Fibroblast of lung (primary cell): ENCODE results near the gene LRRC9. TPM values are rescaled to one million over a fixed set of nuclear protein-coding genes. Genes with fewer than 3 reads are reported as not detected.
A peak's percentile ranks its signal among the peaks of the same experiment; 100 is the strongest.

Experiments
- DNase-seq, 2 donors: peaks; one replicate each; pipeline versions ENCODE4 v3.0.0 to v3.0.0-alpha.2; 2010; ENCODE audit warnings: low read depth in 2 of 2
- H2AFZ ChIP-seq: 2 replicates; pipeline ENCODE4 v1.5.1; 2012; ENCODE audit warnings: low read length, control low read depth, inconsistent platforms
- H3K27ac ChIP-seq: 2 replicates; pipeline ENCODE4 v1.5.1; 2011; ENCODE audit warnings: low read length, control low read depth; ENCODE audit not compliant: insufficient read depth
- H3K27me3 ChIP-seq: 2 replicates; pipeline ENCODE4 v1.5.1; 2011; ENCODE audit warnings: mild to moderate bottlenecking, low read length; ENCODE audit not compliant: control insufficient read depth, insufficient read depth
- H3K36me3 ChIP-seq: 2 replicates; pipeline ENCODE4 v1.5.1; 2011; ENCODE audit warnings: low read length; ENCODE audit not compliant: control insufficient read depth, insufficient read depth
- H3K4me1 ChIP-seq: 2 replicates; pipeline ENCODE4 v1.5.1; 2011; ENCODE audit warnings: low read length; ENCODE audit not compliant: control insufficient read depth, insufficient read depth; ENCODE audit errors: extremely low read depth
- H3K4me2 ChIP-seq: 2 replicates; pipeline ENCODE4 v1.5.1; 2011; ENCODE audit warnings: low read length, control low read depth; ENCODE audit not compliant: insufficient read depth; ENCODE audit errors: extremely low read depth
- H3K4me3 ChIP-seq, 4 experiments: fragments of 200-600 bp in 1 of 4; sonication (generic) in 1 of 4; replicated peaks in 1 of 4; 2 replicates each; pipeline ENCODE4 v1.5.1; 2011 to 2016; ENCODE audit warnings: low read length in 4 of 4, low read depth in 3 of 4, mild to moderate bottlenecking in 3 of 4, control low read depth in 2 of 4, inconsistent platforms in 1 of 4, mixed read lengths in 1 of 4; ENCODE audit not compliant: insufficient read depth in 1 of 4; ENCODE audit errors: control extremely low read depth in 1 of 4
- H3K79me2 ChIP-seq: 2 replicates; pipeline ENCODE4 v1.5.1; 2012; ENCODE audit warnings: mild to moderate bottlenecking, low read length, inconsistent platforms; ENCODE audit not compliant: control insufficient read depth, insufficient read depth
- H3K9ac ChIP-seq: 2 replicates; pipeline ENCODE4 v1.5.1; 2011; ENCODE audit warnings: mild to moderate bottlenecking, low read length, control low read depth; ENCODE audit not compliant: insufficient read depth
- H3K9me3 ChIP-seq: 2 replicates; pipeline ENCODE4 v1.5.1; 2012; ENCODE audit warnings: low read depth, low read length; ENCODE audit not compliant: control insufficient read depth, insufficient read depth
- H4K20me1 ChIP-seq: 2 replicates; pipeline ENCODE4 v1.5.1; 2011; ENCODE audit warnings: low read length; ENCODE audit not compliant: control insufficient read depth, insufficient read depth; ENCODE audit errors: extremely low read depth
- CTCF ChIP-seq, 2 donors: IDR thresholded peaks in 1 of 2; conservative IDR thresholded peaks in 1 of 2; 1 replicate in 1 of 2; 2 replicates in 1 of 2; pipeline ENCODE4 v1.5.1; 2011 to 2012; ENCODE audit warnings: low read length in 2 of 2, control low read depth in 1 of 2, inconsistent platforms in 1 of 2, low read depth in 1 of 2, mild to moderate bottlenecking in 1 of 2
- EZH2 ChIP-seq: IDR thresholded peaks from 2 replicates; pipeline ENCODE4 v1.5.1; 2012; ENCODE audit warnings: low read length, control low read depth, mild to moderate bottlenecking; ENCODE audit errors: missing control alignments
- polyA plus RNA-seq, 2 donors: library from polyadenylated mRNA; depleted of rRNA in 1 of 2; stranded (reverse) in 1 of 2; unstranded in 1 of 2; fragments of >200 nt; gene quantifications; 2 replicates each; pipeline ENCODE4 v1.2.1, GENCODE V29; 2011 to 2012; ENCODE audit warnings: missing spikeins in 1 of 2
- total RNA-seq: library from RNA; depleted of rRNA; stranded (reverse); fragments of >200 nt; gene quantifications from 2 replicates; pipeline ENCODE4 v1.2.1, GENCODE V29; 2014

LRRC9 gene
- total and polyA plus RNA-seq, 2 donors (not counting 1 experiment from before 2014, with no cell fraction given) = not detected

GRCh38 chr14:60093080-60093479 lies 173.1 kb downstream of the LRRC9 start:
- Histone ChIP-seq H3K9ac (peak overlapping the region; percentile 91), H3K27ac (peak overlapping the region; percentile 94)

GRCh38 chr14:60093606-60094005 lies 173.7 kb downstream of the LRRC9 start:
- no peak overlapping the region for H2AFZ ChIP-seq
- H3K4me2 ChIP-seq = peak overlapping the region; percentile 89
- no peaks in the 10 kb centered on the region for H3K9me3 ChIP-seq
- no peak overlapping the region for H3K9ac ChIP-seq
- TF ChIP-seq CTCF (conservative IDR thresholded peaks at IDR 0.05 in 1 of 2, IDR thresholded peaks at IDR 0.05 in 1 of 2; ENCODE audit: low read depth in 1 of 2, low read length in 2 of 2) (no peak), EZH2 (no peak)
- H3K79me2 ChIP-seq = peaks cover 64% of the 10 kb centered on the region
- no peaks in the 10 kb centered on the region for H3K27me3 ChIP-seq
- peak; percentile 18 to 28 for DNase-seq
- H3K27ac ChIP-seq = peak overlapping the region; percentile 94
- H3K4me1 ChIP-seq = peaks cover 12% of the 10 kb centered on the region
- H4K20me1 ChIP-seq = no peaks in the 10 kb centered on the region
- H3K4me3 ChIP-seq = peak overlapping the region; percentile 54 to 81 (median 74)
- H3K36me3 ChIP-seq = no peaks in the 10 kb centered on the region

More at GRCh38 chr14:60093080-60093479, 173.1 kb downstream of the LRRC9 start:
- Histone ChIP-seq H3K9me3 (no peaks in the 10 kb centered on the region), H3K4me1 (peaks cover 12% of the 10 kb centered on the region), H3K4me3 (peak overlapping the region; percentile 54 to 81 (median 74)), H3K4me2 (peak overlapping the region; percentile 89), H4K20me1 (no peaks in the 10 kb centered on the region), H2AFZ (no peak overlapping the region), H3K79me2 (peaks cover 59% of the 10 kb centered on the region), H3K27me3 (no peaks in the 10 kb centered on the region), H3K36me3 (no peaks in the 10 kb centered on the region)
- TF ChIP-seq EZH2 = no peak
- DNase-seq = peak in 1 of 2 donors; percentile 46

GRCh38 chr14:60094306-60094897 lies 174.5 kb downstream of the LRRC9 start:
- peak overlapping the region; percentile 89 for H3K4me2 ChIP-seq
- peak overlapping the region; percentile 63 for H3K27ac ChIP-seq
- no peak overlapping the region for H2AFZ ChIP-seq
- no peaks in the 10 kb centered on the region for H3K36me3 ChIP-seq
- no peaks in the 10 kb centered on the region for H3K9me3 ChIP-seq
- no peak for TF ChIP-seq EZH2
- no peak for TF ChIP-seq CTCF (conservative IDR thresholded peaks at IDR 0.05 in 1 of 2, IDR thresholded peaks at IDR 0.05 in 1 of 2; ENCODE audit: low read depth in 1 of 2, low read length in 2 of 2)
- peak overlapping the region; percentile 54 to 81 (median 74) for H3K4me3 ChIP-seq
- H3K79me2 ChIP-seq = peaks cover 71% of the 10 kb centered on the region
- no peaks in the 10 kb centered on the region for H3K27me3 ChIP-seq
- no peaks in the 10 kb centered on the region for H4K20me1 ChIP-seq
- peaks cover 12% of the 10 kb centered on the region for H3K4me1 ChIP-seq
- no peak overlapping the region for H3K9ac ChIP-seq
- peak; percentile 44 to 87 for DNase-seq
